Bladder microvascular endothelial cell (primary cell): Measurements from ENCODE around the gene CORO1A. TPM values are rescaled to one million over a fixed set of nuclear protein-coding genes. Genes with fewer than 3 reads are reported as not detected.

Experiments
- total RNA-seq: library from RNA; depleted of rRNA; stranded (reverse); fragments of >200 nt; gene quantifications from 2 replicates; pipeline ENCODE4 v1.2.3, GENCODE V29; 2014

CORO1A gene
- total RNA-seq: 3.1 and 3.2 TPM in 2 replicates

GRCh38 chr16:30183233-30184095 is at the start of gene CORO1A:
Gene CORO1A, plus strand, starts transcription at chr16:30183602. Its CDS starts 1,608 bp downstream, at chr16:30185210.

GRCh38 chr16:30193615-30194014 is 10.2 kb downstream of the CORO1A start, which contains the start of the genes BOLA2B and SLX1A:
Gene BOLA2B, minus strand, starts transcription at chr16:30193666. Its CDS starts 71 bp downstream, at chr16:30193595.
Gene SLX1A, plus strand, starts transcription at chr16:30193875. Its CDS starts 210 bp downstream, at chr16:30194085.

GRCh38 chr16:30199049-30199448 is 15.6 kb downstream of the CORO1A start, which contains the start of gene SULT1A3:
Gene SULT1A3, plus strand, starts transcription at chr16:30199255. Its CDS starts 1,474 bp downstream, at chr16:30200729.

Other genes starting within 250 kb of the CORO1A start
- gene TMEM219, start 221.5 kb upstream of the CORO1A start, total RNA-seq: 52.2 and 80.0 TPM in 2 replicates
- gene TAOK2, start 209.7 kb upstream of the CORO1A start, total RNA-seq: 98.1 and 119 TPM in 2 replicates
- 6.6 and 8.2 TPM in 2 replicates for gene HIRIP3, start 188.0 kb upstream of the CORO1A start, total RNA-seq
- gene INO80E, start 187.4 kb upstream of the CORO1A start, total RNA-seq: 13.9 and 20.0 TPM in 2 replicates
- 0.32 and 0.63 TPM in 2 replicates for gene DOC2A, start 172.6 kb upstream of the CORO1A start, total RNA-seq
- gene C16orf92, start 160.4 kb upstream of the CORO1A start, total RNA-seq: not detected in 2 replicates
- gene TLCD3B, start 152.3 kb upstream of the CORO1A start, total RNA-seq: 0.16 TPM in 1 of 2 replicates, not detected in the other
- 249 and 321 TPM in 2 replicates for gene ALDOA, start 117.8 kb upstream of the CORO1A start, total RNA-seq
- gene PPP4C, start 107.6 kb upstream of the CORO1A start, total RNA-seq: 205 and 215 TPM in 2 replicates
- gene TBX6, start 91.7 kb upstream of the CORO1A start, total RNA-seq: 0.16 and 0.19 TPM in 2 replicates
- gene YPEL3, start 87.4 kb upstream of the CORO1A start, total RNA-seq: 13.6 and 18.4 TPM in 2 replicates
- 0.49 and 2.5 TPM in 2 replicates for gene GDPD3, start 70.1 kb upstream of the CORO1A start, total RNA-seq
- gene MAPK3, start 60.4 kb upstream of the CORO1A start, total RNA-seq: 27.4 and 39.0 TPM in 2 replicates
- gene BOLA2B, start 10.1 kb downstream of the CORO1A start, total RNA-seq: 28.4 and 30.9 TPM in 2 replicates
- 41.9 and 45.5 TPM in 2 replicates for gene SLX1A, start 10.3 kb downstream of the CORO1A start, total RNA-seq
- gene SULT1A3, start 15.7 kb downstream of the CORO1A start, total RNA-seq: 2.3 and 4.7 TPM in 2 replicates
- 0.16 and 6.2 TPM in 2 replicates for gene NPIPB13, start 64.9 kb downstream of the CORO1A start, total RNA-seq
- 42.1 and 51.8 TPM in 2 replicates for gene CD2BP2, start 171.7 kb downstream of the CORO1A start, total RNA-seq
- gene TBC1D10B, start 186.9 kb downstream of the CORO1A start, total RNA-seq: 26.9 and 47.2 TPM in 2 replicates
- 0.97 TPM in 1 of 2 replicates, not detected in the other for gene MYL11, start 191.2 kb downstream of the CORO1A start, total RNA-seq
- gene SEPTIN1, start 199.0 kb downstream of the CORO1A start, total RNA-seq: 0.50 TPM in 1 of 2 replicates, not detected in the other
- 9.1 and 13.3 TPM in 2 replicates for gene ZNF48, start 211.8 kb downstream of the CORO1A start, total RNA-seq
- 7.8 and 9.0 TPM in 2 replicates for gene ZNF771, start 224.0 kb downstream of the CORO1A start, total RNA-seq
- gene DCTPP1, start 246.4 kb downstream of the CORO1A start, total RNA-seq: 29.2 and 37.9 TPM in 2 replicates